Activated gamma-delta T cell (primary cell): ENCODE results near the gene ATG4B.
"Not testable (repeated sequence)": the region's sequence is repeated elsewhere in the genome, so short reads cannot be mapped to it uniquely, and the experiment has no call there.

ENCODE experiments used
- DNase-seq: peaks from one replicate; lab custom pipeline; 2025; lab: John Stamatoyannopoulos, UW

Gene ATG4B

DNA sequence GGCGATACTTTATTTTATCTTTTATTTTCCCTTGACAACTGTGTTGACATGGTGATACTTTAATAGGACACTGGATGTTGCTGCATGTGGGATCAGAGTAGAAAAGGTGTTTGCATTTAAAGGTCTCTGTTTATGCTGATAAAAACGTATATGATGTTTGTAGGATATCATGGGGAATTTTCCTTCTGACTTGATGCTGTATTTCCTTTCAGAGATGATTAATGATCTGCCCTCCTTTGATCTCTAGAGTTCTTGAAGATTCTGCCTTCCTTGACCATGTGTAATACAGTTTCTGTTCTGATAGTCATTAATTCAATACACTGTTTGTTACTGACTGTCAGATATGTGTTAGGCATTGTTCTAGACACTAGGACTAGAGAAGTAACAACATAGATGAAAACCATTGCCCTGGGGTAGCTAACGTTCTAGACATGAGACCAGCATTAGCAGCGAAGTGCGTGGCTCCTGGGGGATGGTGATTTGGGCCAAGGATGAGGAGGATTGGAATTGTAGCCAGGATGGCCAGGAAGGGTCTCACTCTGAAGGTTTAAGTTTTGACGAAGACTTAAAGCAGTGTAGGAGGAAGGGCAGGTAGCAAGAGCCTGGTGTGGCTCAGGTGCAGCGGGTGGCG is 2.8 kb downstream of the ATG4B start:
- no peak for DNase-seq

DNA sequence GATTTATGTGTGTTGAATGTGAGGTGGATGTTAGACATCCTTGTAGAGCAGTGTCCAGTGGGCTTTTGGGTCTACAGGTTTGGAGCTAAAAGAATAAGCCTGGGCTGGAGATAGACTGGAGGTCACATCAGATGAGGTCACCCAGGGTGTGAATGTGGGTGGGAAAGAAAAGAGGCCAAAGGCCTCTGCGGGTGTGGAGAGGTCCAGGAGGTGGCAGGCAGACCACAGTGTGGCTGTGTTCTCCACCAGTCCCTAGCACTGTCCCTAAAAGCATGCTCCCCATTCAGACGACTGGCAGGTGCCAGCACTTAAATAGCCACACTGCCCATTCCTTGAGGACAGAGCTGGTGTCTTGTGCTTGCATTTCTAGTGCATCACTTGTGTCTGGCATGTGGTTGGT is 4.1 kb downstream of the ATG4B start:
- no peak for DNase-seq

- no peak for DNase-seq
Measured at GRCh38 chr2:241645056-241645914, 7.8 kb downstream of the ATG4B start.

DNA sequence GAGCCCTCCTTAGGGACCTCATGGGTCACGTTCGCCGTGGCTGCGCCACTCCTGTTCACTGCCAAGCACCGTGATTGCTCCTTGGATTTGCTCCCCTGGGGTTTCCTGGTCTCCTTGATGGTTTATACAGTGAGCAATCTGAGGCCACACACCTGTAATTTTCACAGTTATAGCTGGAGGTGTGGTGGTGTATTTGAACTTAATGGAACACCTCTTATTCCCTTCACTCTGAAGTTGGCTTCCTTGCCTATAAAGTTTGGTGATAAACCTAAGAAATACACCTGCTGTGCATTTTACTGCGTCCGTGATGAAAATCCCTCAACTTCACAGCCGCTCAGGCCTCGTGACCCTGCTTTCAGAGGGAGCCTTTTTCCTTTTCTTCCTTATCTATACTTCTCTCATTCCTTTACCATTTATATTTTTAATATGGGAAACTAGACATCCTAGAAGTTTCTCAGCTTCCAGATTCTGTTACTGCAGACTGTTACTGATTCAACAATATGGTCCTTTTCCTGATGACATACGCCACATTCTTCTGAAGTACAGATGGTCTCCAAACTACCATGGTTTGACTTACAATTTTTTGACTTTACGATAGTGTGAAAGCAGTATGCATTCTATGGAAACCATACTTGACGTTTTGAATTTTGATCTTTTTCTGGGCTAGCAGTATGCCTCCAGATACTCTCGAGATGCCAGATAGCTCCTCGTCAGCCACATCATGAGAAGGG is 8.6 kb downstream of the ATG4B start:
- no peak for DNase-seq

- DNase-seq = no peak
Measured at GRCh38 chr2:241648453-241648852, 11.0 kb downstream of the ATG4B start.

DNA sequence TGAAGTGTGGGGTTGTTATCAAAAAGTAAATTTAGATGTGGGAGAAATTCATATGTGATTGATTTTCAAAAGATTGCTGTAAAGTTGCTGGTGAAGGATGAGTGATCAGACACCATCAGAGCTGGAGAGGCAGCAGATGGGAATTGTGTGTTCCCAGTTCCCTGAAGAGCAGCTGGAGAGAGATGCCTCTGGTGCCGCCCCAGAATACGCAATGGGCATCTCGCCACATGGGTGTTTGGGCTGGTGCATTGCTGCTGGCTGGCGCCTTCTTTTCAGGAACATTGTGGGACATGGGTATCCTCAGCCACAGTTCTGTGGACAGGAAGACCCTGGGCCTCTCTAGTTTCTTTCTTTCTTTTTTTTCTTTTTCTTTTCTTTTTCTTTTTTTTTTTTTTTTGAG is 11.9 kb downstream of the ATG4B start:
- no peak for DNase-seq

GRCh38 chr2:241649927-241650326 is 12.4 kb downstream of the ATG4B start:
- DNase-seq = no peak

- DNase-seq = no peak
Measured at GRCh38 chr2:241652142-241652541, 14.6 kb downstream of the ATG4B start.

- no peak for DNase-seq
Measured at GRCh38 chr2:241652722-241653121, 15.2 kb downstream of the ATG4B start.

DNA sequence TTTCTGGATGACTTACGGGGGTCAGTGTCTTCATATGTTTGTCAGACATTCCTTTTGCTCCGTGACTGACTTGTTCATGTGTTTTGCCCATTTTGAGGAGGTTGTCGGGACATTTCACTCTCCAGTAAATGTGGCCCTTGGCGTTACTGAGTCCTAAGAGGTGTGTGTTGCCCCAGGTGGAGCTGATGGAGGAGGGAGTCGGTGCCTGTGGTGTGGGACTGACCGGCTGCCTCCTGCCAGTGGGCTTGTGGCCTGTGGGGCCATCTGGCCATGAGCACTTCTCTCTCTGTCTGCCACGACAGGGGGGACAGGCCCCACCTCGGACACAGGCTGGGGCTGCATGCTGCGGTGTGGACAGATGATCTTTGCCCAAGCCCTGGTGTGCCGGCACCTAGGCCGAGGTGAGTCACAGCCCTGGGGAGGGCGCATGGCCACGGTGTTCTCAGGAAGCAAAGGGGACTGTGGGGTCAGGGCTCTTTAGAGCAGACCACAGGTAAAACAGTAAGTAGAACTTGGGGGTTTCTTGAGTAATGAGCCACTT is 15.8 kb downstream of the ATG4B start:
- DNase-seq = no peak

DNA sequence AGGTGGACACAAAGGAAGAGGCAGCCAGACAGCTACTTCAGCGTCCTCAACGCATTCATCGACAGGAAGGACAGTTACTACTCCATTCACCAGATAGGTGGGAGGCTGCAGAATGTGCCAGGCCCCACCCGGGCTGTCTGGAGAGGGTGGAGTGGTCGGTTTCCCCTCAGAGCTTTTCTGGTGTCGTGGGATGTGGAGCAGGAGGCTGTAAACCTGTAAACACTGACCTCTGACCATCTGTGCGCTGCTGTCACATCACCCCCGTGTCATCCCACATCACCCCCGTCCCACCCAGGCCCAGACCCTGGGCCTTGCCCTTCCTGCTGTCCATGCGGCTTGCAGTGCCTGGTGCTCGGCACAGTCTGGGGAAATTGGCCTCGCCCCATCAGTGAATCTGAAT is 17.1 kb downstream of the ATG4B start:
- DNase-seq = no peak

DNA sequence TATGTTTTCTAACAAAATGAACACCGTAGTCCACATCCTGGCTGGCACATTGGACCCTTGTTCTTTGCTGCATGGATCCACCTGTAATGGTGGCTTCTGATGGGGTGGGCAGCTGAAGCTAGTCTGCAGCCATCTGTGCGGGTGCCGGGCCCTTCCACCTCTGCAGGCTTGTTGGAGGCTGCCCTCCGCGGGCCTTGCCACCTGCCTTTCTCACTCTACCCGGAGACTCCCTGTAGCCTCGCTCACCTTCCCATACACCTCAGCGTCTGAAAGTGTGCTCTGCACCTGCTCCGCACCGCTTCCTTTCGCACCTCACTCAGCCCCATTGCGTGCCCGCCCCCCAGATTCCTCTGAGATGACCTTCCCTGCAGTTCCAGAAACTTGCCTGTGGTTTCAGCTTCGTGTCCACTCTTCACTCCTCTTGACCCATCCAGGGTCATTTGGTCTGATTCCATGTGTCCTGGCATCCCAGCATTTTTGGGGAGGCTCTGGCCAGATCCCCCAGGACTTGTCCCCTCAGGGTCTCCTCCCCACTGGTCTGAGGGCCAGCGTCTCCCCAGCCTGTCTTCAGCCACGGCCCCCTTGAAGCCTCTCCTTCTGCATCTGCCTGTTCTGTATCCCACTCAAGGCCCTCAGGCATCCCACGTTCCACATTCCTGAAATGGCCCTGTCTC is 18.2 kb downstream of the ATG4B start:
- DNase-seq = no peak

GRCh38 chr2:241656190-241656741 is 18.8 kb downstream of the ATG4B start:
- no peak for DNase-seq

DNA sequence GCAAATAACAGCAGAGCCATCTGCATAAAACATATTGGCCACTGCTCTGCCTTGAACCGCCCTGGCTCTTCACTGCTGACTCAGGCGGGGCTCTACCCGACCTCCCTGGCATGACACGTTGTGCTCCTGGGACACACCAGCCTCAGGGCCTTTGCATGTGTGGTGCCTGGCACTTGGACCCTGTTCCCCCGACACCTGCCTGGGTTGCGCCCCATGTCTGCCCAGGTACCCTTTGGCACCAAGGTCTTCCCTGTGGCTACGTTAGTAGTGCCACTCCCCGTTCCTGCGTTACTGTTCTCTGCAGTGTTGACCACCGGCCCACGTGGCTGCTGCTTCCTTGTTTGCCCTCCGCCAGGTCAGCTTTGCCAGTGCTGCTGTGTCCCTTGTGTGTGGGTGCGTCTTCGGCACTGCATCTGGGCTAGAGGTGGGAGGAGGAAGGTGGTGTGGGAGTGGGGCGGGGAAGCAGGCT is 20.3 kb downstream of the ATG4B start:
- no peak for DNase-seq

GRCh38 chr2:241658296-241658695 is 20.8 kb downstream of the ATG4B start:
- no peak for DNase-seq

DNA sequence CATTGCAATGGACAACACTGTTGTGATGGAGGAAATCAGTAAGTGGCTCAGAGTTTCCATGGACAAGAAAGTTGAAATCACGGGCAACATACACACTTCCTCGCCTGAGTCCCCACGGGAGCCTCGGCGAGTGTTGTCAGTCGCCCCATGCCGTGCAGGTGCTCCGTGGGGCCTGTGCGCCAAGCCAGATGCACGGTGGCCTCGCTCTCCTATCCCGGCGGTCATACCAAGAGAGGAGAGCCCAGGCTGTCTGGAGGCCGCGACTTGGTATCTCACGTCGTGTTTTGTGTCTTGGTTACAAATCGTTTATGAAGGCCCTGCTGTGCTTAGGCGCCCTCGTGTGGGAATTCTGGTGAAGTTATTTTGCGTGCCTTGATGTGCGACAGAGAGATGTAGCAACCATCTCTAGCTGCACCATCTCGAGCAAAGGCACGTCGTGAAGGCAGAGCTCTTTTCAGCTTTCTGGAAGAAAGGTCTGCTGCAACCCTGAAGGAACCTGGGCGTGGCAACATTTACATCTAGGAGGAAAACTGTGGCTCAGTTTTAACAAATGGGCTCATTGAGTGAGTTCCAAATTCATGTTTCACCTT is 21.8 kb downstream of the ATG4B start:
- no peak for DNase-seq

GRCh38 chr2:241660593-241661213 is 23.2 kb downstream of the ATG4B start:
- no peak for DNase-seq

GRCh38 chr2:241662731-241663130 is 25.2 kb downstream of the ATG4B start:
- not testable (repeated sequence) for DNase-seq

GRCh38 chr2:241665731-241666440 is 28.4 kb downstream of the ATG4B start:
- DNase-seq = no peak
